Chondrocyte (in vitro differentiated cells): Measurements from ENCODE around the gene DCAKD. TPM values are rescaled to one million over a fixed set of nuclear protein-coding genes. Genes with fewer than 3 reads are reported as not detected.

Source experiments
- DNase-seq: peaks from one replicate; pipeline ENCODE4 v3.0.0; 2021; ENCODE audit warnings: mixed read lengths, low spot score
- H3K27ac Mint-ChIP-seq: one replicate; pipeline ENCODE4 v1.8.0; 2021; ENCODE audit warnings: mild to moderate bottlenecking, moderate library complexity, mixed read lengths; ENCODE audit not compliant: unreplicated experiment
- H3K27me3 Mint-ChIP-seq: 2 replicates; pipeline ENCODE4 v1.8.0; 2021; ENCODE audit warnings: low read depth, mixed read lengths
- H3K36me3 Mint-ChIP-seq: 2 replicates; pipeline ENCODE4 v1.8.0; 2021; ENCODE audit warnings: low read depth, mixed read lengths
- H3K4me1 Mint-ChIP-seq: 2 replicates; pipeline ENCODE4 v1.8.0; 2021; ENCODE audit warnings: low read depth, mild to moderate bottlenecking, mixed read lengths
- H3K4me3 Mint-ChIP-seq: one replicate; pipeline ENCODE4 v1.8.0; 2021; ENCODE audit warnings: mild to moderate bottlenecking, moderate library complexity, mixed read lengths; ENCODE audit not compliant: unreplicated experiment
- H3K9me3 Mint-ChIP-seq: 2 replicates; pipeline ENCODE4 v1.8.0; 2021; ENCODE audit warnings: low read depth, mixed read lengths
- CTCF ChIP-seq: fragments of 200-600 bp; sonication (generic); IDR thresholded peaks from 2 replicates; pipeline ENCODE4 v1.5.0; 2021; ENCODE audit warnings: antibody characterized with exemption, mild to moderate bottlenecking, moderate library complexity
- total RNA-seq: library from RNA; stranded (reverse); gene quantifications from 3 replicates; pipeline ENCODE4 v1.2.1, GENCODE V29; 2021

DCAKD gene
- total RNA-seq, 1 donor from 2014 or later: 33.9 TPM

GRCh38 chr17:45013021-45013997, 38.1 kb downstream of the DCAKD start:
- H3K27ac Mint-ChIP-seq: no peak overlapping the region
- no peak overlapping the region for H3K4me3 Mint-ChIP-seq
- no peak for DNase-seq
- peaks cover 15% of the 10 kb centered on the region for H3K4me1 Mint-ChIP-seq
- H3K36me3 Mint-ChIP-seq: no peaks in the 10 kb centered on the region
- no peaks in the 10 kb centered on the region for H3K9me3 Mint-ChIP-seq
- peaks cover 2% of the 10 kb centered on the region for H3K27me3 Mint-ChIP-seq
- TF ChIP-seq CTCF: no peak

GRCh38 chr17:45011767-45012166, 39.7 kb downstream of the DCAKD start:
- H3K27me3 Mint-ChIP-seq: peaks cover 9% of the 10 kb centered on the region
- DNase-seq: no peak
- H3K36me3 Mint-ChIP-seq: no peaks in the 10 kb centered on the region

GRCh38 chr17:45009676-45010467, 41.6 kb downstream of the DCAKD start:
- H3K9me3 Mint-ChIP-seq: no peaks in the 10 kb centered on the region
- H3K27me3 Mint-ChIP-seq: peaks cover 9% of the 10 kb centered on the region
- H3K27ac Mint-ChIP-seq: no peak overlapping the region
- no peak overlapping the region for H3K4me3 Mint-ChIP-seq
- no peak for DNase-seq
- no peak for TF ChIP-seq CTCF
- H3K4me1 Mint-ChIP-seq: peaks cover 3% of the 10 kb centered on the region
- no peaks in the 10 kb centered on the region for H3K36me3 Mint-ChIP-seq

More at GRCh38 chr17:45011767-45012166, 39.7 kb downstream of the DCAKD start:
- Mint-ChIP-seq H3K27ac (no peak overlapping the region), H3K4me3 (no peak overlapping the region), H3K9me3 (no peaks in the 10 kb centered on the region), H3K4me1 (peaks cover 10% of the 10 kb centered on the region)
- no peak for TF ChIP-seq CTCF

- DNase-seq: no peak
- Mint-ChIP-seq H3K9me3 (no peaks in the 10 kb centered on the region), H3K36me3 (no peaks in the 10 kb centered on the region), H3K4me1 (peaks cover 2% of the 10 kb centered on the region), H3K27ac (no peak overlapping the region), H3K27me3 (peaks cover 9% of the 10 kb centered on the region), H3K4me3 (no peak overlapping the region)
- TF ChIP-seq CTCF: no peak
Observed at GRCh38 chr17:45008216-45008615, 43.2 kb downstream of the DCAKD start.

GRCh38 chr17:45006927-45007461, 44.4 kb downstream of the DCAKD start:
- Mint-ChIP-seq H3K27ac (no peak overlapping the region), H3K4me1 (no peaks in the 10 kb centered on the region), H3K27me3 (peaks cover 9% of the 10 kb centered on the region), H3K9me3 (no peaks in the 10 kb centered on the region), H3K36me3 (no peaks in the 10 kb centered on the region), H3K4me3 (no peak overlapping the region)
- no peak for TF ChIP-seq CTCF
- no peak for DNase-seq
